Cerebellar cortex (tissue), 1 donor: Measurements from ENCODE around the gene PEX10.

Experiments
- DNase-seq: peaks from one replicate; pipeline ENCODE4 v3.0.0-alpha.2; 2015; ENCODE audit warnings: low spot score

The PEX10 gene

GRCh38 chr1:2425892-2426291 lies 13.5 kb upstream of the PEX10 start:
- DNase-seq = no peak

DNA sequence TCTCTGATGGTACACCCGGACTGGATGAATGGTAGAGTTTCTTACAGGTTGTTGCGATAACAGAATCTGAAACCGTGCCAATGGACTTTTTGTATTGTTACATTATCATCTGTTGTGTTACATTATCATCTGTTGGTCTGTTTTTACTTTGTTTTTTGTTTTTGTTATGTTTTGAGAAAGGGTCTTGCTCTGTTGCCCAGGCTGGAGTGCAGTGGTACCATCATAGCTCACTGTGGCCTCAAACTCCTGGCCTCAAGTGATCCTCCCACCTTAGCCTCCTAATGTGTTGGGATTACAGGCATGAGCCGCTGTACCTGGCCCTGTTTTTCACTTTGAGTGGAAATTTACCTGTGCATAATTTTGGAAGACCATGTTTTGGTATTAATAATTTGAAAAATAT lies 10.2 kb upstream of the PEX10 start:
- no peak for DNase-seq

GRCh38 chr1:2419416-2419815 lies 7.1 kb upstream of the PEX10 start:
- DNase-seq = no peak

DNA sequence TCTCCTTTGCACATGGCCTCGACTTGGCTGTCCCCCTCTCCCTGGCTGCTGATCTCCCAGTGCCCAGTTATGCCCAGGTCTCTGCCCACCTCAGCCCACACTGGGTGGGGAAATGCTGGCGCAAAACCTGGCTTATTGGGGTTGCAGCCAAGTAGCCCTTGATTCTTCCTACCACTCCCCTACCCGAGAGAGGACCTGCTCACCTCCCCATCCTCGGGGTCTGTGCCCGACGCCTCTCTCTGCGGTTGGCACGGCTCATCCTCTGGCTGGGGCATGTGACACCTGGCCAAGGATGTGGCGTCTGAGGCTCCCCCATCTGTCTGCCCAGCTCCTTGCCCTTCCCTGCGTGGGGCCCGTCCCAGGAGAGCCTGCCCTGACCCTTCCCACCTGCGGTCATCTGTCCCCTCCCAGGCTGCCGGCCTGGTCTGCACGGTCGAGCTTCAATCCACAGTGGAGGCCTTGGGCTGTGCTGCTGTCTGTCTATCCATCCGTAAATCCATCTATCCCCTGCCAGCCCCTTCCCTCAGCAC lies 6.5 kb upstream of the PEX10 start:
- DNase-seq = no peak

GRCh38 chr1:2417833-2418225 lies 5.5 kb upstream of the PEX10 start:
- DNase-seq = no peak

- DNase-seq = no peak
Measured at GRCh38 chr1:2417083-2417832, 4.9 kb upstream of the PEX10 start.

- no peak for DNase-seq
Measured at GRCh38 chr1:2416403-2416802, 4.0 kb upstream of the PEX10 start.

GRCh38 chr1:2415801-2416208 lies 3.4 kb upstream of the PEX10 start:
- no peak for DNase-seq

GRCh38 chr1:2415337-2415736 lies 3.0 kb upstream of the PEX10 start:
- DNase-seq = no peak

DNA sequence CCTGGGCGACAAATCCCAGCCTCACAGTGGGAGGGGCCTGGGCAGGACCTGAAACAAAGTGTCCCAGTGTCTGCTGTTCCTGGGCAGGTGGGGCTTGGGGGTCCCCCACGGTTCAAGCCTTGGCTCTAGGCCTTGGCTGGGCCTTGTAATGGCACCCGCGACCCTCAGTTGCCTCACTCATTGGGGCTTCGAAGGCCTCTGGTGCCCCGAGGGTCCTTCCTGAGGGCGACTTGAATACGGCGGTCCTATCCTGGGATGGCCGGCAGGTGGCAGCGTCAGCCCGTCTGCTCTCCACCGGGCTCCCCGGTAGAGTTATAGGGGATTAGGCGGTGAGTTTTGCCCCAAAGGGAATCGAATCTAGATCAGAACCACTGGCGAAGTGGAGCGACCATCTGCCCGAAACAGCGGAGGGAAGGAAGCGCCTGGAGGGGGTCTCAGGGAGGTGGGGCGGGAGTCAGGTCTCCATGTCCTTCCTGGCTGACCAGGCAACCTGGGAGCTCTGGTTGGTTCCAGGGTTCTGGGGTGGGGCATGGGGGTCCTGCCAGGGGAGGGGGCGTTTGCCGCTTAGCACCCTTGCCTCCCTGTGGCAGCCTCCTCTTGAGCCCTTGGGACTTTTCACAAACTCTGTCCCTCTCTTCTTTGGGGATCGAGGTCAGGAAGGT lies 2.1 kb upstream of the PEX10 start:
- DNase-seq = peak; percentile 76

GRCh38 chr1:2413495-2414296 lies 1.3 kb upstream of the PEX10 start:
- peak; percentile 43 for DNase-seq

- no peak for DNase-seq
Measured at GRCh38 chr1:2412773-2413494, 570 bp upstream of the PEX10 start.

DNA sequence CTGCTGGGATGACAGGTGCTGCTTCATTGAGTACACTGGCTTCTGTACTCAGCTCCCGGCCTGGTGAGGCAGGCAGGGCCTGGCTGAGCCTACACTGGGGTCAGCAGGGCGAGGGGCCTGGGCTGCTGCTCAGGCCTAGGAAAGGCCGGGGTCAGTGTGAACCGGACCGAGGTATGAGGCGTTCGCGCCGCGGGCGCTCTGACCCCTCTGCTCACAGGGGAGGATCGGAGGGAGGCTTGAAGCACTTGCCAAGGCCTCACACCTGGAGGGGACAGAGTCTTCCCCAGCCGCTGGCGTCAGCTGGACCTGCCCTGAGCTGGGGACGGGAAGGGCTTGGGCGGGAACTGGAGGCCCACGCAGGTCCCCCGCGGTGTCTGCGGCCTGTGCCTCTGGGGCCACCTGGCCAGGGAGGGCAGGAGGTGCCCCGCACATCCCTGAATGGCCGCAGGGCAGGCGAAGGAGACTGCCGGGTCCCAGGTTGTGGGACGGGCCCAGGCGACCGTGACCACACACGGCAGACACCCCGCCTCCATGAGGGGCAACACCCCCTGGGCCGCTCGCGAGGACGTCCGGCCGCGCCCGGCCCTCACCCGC lies 466 bp downstream of the PEX10 start:
- no peak for DNase-seq

- DNase-seq = no peak
Measured at GRCh38 chr1:2409745-2410144, 2.6 kb downstream of the PEX10 start.

GRCh38 chr1:2408859-2409276 lies 3.5 kb downstream of the PEX10 start:
- DNase-seq = no peak

GRCh38 chr1:2408456-2408855 lies 3.9 kb downstream of the PEX10 start:
- DNase-seq = no peak

DNA sequence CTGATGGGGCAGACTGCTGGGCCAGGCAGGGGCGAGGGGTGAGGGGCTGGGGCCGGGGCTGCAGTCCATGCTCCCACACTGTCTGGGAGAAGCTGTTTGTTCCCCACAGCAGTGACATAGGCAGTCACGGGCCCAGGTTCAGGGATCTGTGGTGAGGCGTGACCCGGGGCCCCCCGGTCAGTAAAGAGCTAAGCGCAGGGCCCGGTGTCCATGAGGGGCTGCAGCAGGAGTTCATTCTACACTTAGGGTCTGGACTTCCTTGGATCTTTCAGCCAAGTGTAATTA lies 4.4 kb downstream of the PEX10 start:
- DNase-seq = no peak

- DNase-seq = no peak
Measured at GRCh38 chr1:2407166-2407990, 5.0 kb downstream of the PEX10 start.

DNA sequence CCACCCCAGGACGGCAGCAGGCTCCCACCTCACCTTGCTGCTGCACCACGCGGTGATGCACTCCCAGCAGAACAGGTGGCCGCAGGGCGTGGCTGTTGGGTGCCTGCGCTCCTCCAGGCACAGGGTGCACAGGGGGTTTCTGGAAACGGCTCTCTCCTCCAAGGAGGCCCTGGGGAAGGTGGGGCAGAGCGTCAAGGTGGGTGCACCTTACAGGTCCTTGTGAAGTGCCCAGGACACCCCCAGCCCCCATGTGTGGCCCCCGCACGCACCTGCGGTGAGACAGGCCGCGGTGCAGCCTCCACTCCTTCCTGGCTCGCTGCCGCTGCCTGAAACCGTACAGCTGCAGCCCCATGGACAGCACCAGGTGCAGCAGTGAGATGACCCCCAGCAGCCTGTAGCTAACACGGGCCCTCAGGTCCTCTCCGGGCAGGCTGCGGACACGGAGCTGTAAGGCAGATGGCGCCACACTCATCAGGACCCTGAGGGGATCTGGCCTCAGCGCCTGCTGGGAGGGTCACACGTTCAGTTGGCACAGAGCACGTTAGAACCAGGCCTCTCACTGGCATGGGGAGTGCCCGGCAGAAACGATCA lies 5.8 kb downstream of the PEX10 start:
- DNase-seq = no peak

DNA sequence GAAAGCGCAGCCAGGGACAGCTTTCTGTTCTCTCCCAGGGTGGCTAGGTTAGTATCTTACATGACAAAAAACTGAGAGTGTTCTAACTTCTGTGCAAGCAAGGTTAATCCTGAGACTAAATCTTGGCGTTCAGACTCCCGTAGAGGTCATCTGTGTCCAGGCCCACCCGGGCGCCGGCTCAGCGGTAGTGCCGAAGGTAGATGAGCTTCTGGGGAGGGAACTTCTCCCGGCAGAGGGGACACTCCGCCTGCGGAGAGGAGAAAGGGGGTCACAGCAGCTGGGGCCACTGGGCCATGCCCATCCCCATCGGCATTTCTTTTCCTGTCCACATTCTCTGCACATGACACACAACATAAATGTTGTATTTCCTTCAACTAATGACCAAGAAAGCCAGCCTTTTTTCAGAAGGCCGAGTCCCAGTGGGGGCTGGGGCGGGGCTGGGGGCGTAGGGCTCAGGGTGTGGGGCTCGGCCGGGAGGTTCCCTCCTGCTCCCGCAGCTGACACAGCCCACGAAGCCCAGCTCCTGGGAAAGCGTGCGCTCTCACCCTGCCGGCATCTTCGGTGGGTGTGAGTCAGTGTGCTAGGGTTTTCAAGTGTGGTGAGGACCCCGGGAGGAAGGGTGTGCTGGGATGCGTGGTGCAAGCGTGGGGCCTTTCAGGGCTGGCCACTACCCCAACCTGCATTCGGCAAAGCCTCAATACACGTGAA lies 6.6 kb downstream of the PEX10 start:
- no peak for DNase-seq
